HG02852 (cell line): ENCODE results near the gene FAM193B.

ENCODE experiments used
- ATAC-seq: cut with Tn5 transposase; IDR thresholded peaks from one replicate; pipeline ENCODE4 v1.9.1; 2021; ENCODE audit warnings: mild to moderate bottlenecking, moderate library complexity; ENCODE audit not compliant: unreplicated experiment

FAM193B gene

GRCh38 chr5:177519463-177520235, 34.7 kb downstream of the FAM193B start:
- no peak for ATAC-seq

- ATAC-seq = peak; percentile 71
Measured at GRCh38 chr5:177516601-177517568, 37.5 kb downstream of the FAM193B start, which contains the start of gene DDX41. DDX41 (minus strand) TSS chr5:177516961; CDS start chr5:177516945, 16 bp downstream.

- no peak for ATAC-seq
Measured at GRCh38 chr5:177515580-177515979, 38.8 kb downstream of the FAM193B start.

- no peak for ATAC-seq
Measured at GRCh38 chr5:177514541-177514940, 39.8 kb downstream of the FAM193B start.

GRCh38 chr5:177513500-177513899, 40.9 kb downstream of the FAM193B start:
- ATAC-seq = no peak

- ATAC-seq = no peak
Measured at GRCh38 chr5:177512736-177513380, 41.5 kb downstream of the FAM193B start.

- no peak for ATAC-seq
Measured at GRCh38 chr5:177511796-177512675, 42.3 kb downstream of the FAM193B start.

- ATAC-seq = no peak
Measured at GRCh38 chr5:177511181-177511580, 43.2 kb downstream of the FAM193B start.

- ATAC-seq = peak; percentile 38
Measured at GRCh38 chr5:177510567-177511053, 43.8 kb downstream of the FAM193B start.

- ATAC-seq = peak; percentile 1
Measured at GRCh38 chr5:177509991-177510566, 44.3 kb downstream of the FAM193B start.

GRCh38 chr5:177509381-177509951, 44.9 kb downstream of the FAM193B start, which contains the start of gene DOK3:
DOK3 (minus strand) TSS chr5:177509826; CDS start chr5:177509540, 286 bp downstream.
- ATAC-seq = peak; percentile 32

GRCh38 chr5:177508837-177509236, 45.5 kb downstream of the FAM193B start:
- peak; percentile 36 for ATAC-seq

GRCh38 chr5:177508221-177508611, 46.1 kb downstream of the FAM193B start:
- no peak for ATAC-seq

GRCh38 chr5:177507596-177508220, 46.7 kb downstream of the FAM193B start:
- no peak for ATAC-seq

GRCh38 chr5:177507165-177507564, 47.2 kb downstream of the FAM193B start:
- no peak for ATAC-seq

- no peak for ATAC-seq
Measured at GRCh38 chr5:177505075-177505474, 49.3 kb downstream of the FAM193B start.

GRCh38 chr5:177504086-177505056, 50.0 kb downstream of the FAM193B start:
- ATAC-seq = no peak
